Activated T-cell treated with anti-CD3 and anti-CD28 coated beads for 4 hours (primary cell): ENCODE data around the gene UCP2.
A peak's percentile ranks its signal among the peaks of the same experiment; 100 is the strongest.

Source experiments
- DNase-seq: peaks from one replicate; pipeline ENCODE4 v3.0.0-alpha.2; 2020

UCP2 gene, protein sequence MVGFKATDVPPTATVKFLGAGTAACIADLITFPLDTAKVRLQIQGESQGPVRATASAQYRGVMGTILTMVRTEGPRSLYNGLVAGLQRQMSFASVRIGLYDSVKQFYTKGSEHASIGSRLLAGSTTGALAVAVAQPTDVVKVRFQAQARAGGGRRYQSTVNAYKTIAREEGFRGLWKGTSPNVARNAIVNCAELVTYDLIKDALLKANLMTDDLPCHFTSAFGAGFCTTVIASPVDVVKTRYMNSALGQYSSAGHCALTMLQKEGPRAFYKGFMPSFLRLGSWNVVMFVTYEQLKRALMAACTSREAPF

DNA sequence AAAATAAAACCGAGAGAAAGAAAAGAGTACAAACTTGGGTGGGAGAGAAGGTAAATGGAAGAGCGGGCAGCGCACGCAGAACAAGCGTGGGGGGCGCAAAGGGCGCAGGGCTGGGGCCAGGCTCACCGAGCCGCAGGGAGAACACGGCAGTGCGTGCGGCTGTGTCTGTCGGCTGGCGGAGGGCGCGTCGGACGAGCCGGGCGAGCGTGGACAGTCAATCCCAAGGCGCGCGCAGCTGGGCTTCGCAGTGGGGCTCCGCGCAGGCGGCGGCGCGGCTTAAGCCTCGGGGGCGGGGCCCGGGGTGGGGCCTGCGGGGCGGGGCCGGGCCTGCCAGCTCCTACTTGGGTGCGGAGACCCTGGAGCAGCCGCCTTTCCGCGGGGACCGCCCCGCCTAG is at the start of gene UCP2:
Gene UCP2, minus strand, starts transcription at position 249 of the 395 bp plus-strand sequence. CDS start 4,465 bp downstream, outside the sequence.
- peak; percentile 74 for DNase-seq

DNA sequence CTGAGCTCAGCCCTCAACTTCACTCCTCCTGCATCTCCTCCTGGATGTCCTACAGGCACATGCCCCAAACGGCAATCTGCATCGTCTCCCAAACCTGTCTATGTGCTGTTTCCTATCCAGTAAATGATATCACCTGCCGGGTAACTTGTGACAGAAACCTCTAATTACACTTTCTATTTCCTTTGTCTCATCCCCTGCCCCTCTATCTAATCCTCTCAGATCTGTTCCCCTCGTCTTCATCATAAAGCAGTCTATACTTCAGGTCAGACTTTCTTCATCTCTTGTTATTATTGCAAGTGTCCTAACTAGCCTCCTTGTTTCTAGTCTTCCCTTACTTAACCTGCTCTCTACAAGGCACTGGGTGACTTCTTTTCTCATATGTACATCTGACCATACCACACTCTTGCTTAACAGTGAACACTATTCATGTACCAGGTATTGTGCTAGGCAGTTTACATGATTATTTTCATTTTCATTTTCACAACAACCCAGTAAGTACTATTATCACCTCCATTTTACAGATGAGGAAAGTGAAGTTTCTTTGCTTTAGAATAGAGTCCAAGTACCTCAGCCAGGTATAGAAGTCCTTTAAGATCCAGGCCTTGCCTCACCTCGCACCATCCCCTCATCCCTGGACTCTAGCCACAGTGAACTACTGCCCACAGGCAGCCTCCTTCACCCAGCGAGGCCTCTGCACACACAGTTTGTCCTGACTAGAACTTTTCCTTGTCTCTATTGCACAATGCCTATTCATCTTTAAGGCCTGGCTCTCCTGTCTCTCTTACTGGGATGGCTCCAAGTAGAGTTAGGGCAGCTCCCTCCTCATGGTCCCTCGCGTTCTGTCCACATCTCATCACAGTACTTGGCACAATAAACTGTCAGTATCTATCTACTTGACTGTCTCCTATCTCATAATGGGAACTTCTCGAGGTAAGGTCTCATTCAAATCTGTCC is 48.4 kb upstream of the UCP2 start:
- DNase-seq = no peak

DNA sequence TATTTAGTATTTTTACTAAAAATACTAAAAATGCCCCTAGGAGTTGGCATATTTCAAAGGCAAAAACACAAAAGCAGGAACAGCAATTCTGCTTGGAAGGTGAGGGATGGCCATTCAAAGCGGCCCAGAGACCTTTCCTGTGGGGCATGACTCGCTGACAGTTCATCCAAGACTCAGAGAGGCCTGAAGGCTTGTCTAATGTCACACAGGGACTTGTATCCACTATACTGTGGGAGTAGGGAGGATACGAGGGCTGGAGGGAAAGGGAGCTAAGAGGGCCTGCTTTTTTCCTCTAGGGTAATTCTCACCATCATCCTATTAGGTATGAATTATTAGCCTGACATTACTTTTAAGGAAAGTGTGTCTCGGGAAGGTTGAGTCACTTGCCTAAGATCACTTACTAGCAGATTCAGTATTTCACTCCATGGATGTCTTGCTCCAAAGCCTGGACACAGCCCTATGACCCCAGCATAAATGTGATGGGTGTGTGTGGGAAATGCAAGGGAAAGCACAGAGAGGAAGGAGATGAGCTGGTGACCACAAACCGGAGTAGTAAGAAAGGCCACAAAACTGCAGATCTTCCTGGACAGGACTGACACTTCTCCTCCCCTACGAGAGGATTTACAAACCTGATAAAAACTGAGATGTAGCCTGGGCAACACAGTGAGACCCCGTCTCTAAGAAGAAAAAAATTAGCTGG is 43.0 kb upstream of the UCP2 start:
- DNase-seq = no peak

DNA sequence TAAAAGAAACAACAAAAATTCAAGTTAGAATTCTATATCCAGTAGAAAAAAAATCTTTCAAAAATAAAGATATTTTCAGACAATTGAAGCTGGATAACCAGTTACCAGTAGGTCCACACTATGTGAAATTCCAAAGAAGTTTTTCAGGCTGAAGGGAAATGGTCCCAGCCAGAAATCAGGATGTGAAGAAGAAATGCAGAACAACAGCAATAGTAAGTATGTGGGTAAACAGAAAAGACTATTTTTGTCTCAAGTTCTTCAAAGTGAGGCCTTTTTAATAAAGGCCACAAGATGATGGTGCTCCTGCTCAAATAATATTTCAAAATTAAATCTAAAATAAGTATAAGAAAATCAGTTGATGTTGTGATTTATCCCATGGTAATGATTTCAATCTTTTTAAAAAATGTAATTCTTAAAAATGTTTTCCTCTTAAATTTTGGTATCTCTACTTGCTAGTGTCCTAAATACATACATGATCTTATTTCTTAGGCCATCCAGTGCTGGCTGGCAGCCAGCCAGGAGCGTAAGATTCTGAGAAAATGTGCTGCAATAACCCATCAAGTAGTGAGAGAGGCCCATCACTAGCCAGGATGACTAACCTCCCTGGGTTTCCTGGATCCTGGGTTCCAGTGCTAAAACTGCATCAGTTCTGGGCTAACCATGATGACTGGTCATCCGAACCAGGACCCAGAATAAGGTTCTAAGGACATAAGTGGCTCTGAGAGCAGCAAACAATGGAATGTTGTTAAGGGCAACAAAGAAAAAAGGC is 41.8 kb upstream of the UCP2 start:
- DNase-seq = no peak

DNA sequence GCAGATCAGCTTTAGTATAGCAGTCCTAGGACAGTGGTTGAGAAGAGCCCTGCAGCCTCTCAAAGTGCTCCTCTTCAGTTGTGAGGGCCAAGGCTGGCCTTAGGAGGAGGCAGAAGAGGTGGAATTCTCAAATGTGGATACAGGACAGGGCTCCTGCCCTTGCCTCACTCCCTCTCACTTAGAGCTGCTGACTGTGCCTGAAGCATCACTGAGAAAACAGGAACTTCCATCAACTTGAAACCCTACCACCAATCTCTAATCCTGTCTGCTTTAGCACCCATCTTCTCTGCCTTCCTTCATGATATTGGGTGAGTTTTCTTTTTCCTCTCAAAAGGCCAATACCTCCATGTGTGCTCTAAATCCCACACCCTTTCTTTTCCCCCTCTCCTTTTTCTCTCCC is 40.6 kb upstream of the UCP2 start:
- DNase-seq = no peak

DNA sequence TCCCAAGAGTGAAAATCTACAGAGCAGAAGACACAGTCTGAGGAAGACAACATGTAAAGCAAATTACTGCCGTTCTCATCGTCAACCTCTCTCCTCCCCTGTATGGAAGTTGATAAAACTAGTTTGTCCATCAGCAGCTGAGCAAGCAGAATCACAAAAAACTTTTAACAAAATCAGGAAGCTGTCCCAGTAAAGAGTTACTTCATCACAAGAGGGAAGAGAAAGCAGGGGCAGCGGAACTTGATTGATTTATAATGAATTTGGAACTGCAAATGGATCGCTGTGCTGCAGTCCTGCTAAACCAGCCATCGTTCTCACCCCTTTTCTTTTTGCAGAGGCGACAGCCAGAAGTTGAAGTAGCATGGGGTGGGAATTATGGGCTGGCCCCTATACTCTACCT is 39.9 kb upstream of the UCP2 start:
- no peak for DNase-seq

DNA sequence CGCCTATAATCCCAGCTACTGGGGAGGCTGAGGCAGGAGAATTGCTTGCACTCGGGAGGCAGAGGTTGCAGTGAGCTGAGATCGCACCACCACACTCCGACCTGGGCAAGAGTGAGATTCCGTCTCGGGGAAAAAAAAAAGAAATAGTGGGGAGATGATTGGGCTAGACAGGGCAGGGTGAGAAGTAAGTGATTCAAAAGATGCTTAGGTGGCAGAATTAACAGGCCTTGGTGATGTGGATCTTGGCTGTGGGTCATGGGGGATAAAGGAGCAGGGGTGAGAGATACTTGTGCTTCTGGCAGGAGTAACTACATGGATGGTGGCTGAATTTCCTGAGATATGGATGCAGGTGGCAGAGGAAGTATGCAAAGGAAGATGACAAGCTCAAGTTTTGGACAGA is 39.4 kb upstream of the UCP2 start:
- no peak for DNase-seq

DNA sequence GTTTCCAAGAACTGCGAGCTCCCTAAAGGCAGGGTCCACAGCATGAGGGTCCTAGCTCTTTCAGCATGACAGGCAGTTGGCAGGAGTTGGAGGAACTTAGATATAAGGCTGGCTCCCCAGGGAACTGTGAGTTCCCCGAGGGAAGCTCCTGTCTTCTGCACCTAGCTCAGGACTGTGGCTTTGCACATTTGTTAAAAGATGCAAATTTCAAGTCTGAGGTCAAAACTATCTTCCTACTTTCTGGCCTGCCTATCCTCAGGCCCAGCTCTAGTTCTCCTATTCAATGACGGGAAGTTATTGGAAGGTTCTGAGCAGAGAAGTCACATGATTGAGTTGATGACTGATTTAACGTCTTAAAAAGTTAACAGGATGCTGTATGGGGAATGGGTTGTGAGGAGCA is 37.9 kb upstream of the UCP2 start:
- no peak for DNase-seq

DNA sequence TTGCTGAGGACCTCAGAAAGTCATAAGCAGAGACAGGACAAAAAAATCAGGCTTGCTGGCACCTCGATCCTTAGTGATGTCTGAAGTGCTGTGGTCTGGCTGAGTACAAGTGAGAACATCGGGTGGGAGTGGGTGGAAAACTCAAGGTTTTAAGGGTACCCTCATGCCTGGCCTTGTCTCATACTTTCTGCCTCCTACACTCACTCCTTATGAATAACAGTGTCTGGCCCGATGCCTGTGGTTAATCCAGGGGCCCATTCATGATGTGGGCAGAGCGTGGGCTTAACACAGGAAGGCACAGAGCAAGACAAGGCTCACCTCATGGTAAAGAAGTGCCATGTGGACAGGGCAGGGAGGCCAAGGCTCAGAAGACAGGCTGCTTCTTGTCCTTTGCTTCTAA is 37.2 kb upstream of the UCP2 start:
- peak; percentile 24 for DNase-seq

DNA sequence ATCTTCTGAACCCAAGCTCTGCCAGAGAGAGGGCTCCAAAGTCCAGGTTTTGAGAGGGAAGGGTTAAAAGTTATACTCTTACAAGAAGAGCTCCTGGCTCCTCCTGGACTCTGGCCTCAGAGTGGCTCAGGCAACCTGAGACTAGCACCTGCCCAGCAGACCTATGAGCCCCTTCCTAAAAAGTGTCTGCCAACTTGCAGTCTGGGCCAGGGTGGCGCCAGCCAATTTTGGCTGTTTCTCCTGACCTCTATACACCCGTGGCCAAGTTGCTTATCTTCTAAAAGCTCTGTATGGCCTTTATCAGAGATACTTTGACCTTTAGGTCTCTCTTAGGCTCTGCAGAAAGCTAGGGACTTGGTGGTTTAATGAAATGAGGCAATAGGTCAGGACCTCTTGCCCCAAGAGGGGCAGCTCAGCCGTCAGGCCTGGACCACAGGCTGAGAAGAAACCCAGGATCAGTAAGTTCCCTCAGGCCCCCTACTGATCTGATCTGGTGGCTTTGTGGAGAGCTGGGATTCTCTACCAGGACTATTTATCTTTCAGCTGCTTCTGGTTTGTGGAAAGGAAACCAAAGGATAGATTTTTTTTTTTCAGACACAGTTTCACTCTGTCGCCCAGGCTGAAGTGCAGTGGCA is 36.6 kb upstream of the UCP2 start:
- DNase-seq = no peak

DNA sequence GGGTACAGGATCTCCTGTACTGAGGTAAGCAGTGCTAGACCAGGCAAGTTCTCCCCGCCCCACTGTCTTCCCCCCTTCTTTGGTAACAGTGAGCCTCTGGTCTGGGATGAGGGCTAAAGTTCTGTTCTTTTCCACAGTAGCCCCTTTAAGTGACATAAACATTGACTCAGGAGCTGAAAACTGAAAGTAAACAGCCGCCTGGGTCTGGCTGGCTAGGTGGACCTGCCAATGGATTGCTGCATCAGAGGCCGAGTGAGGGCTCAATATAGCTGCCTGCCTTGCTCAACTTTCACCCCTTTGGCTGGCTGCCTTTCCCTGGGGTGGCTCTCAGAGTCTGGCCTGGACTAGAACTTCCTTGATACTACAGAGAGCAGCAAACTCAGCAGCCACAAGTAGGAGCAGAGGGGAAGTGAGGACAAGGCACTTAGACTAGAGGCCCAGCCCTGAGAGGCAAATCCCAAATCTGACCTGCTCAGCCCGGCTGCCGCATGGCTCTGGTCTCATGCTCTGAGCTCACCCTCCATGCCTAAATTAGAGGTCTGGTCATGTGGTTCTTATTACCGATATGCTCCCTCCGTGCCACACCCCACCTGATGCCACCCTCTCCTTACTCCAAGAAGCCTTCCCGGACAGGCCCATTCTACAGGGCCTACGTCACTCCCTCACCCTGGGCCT is 35.8 kb upstream of the UCP2 start:
- DNase-seq = no peak

DNA sequence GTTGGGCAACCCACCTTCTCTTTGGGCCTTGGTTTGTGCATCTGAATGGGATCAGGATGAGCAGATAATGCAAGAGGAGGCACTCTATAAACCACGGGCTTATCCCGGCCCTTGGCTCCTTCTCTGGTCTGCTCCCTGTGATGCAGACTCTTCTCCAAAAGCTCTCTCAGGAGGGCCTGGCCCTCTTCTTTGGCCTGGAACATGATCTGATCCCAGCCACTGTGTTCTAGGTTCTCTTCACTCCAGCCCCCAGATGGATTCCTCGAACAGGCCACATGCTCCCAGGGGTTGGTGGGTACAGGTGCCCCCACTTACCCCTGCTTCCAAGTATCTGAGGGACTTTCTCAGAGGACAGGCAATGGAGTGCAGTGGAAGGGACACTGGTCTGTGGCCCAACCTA is 35.0 kb upstream of the UCP2 start:
- no peak for DNase-seq

DNA sequence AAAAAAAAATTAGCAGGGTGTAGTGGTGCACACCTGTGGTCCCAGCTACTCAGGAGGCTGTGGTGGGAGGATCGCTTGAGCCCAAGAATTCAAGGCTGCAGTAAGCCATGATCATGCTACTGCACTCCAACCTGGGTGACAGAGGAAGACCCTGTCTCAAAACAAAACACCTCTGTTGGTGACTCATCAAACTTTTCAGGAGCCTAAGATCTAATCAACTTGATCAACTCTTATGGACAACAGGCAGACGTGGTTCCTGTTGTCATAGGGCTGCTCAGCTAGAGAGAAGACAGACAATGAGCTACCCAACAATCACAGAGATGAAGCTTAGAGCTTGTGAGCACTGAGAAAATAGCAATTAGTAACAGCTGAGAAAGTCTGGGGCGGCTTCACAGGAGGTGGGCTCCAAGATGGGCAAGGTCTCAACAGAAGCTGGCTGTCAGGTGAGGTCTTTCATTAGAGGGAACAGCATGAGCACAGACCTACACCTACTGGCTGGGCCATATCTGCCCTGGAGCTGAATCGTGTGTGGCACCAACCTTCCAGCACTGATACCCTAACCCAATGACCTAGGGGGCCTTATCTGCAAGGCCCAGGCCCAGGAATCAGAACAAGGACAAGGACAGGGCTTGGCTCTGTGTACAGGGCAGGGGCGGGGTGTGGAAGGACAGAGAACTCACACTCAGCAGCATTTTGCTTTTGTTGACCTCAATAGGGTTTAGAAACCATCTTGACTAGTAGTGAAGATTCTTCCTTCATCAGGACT is 33.5 kb upstream of the UCP2 start:
- DNase-seq = no peak

DNA sequence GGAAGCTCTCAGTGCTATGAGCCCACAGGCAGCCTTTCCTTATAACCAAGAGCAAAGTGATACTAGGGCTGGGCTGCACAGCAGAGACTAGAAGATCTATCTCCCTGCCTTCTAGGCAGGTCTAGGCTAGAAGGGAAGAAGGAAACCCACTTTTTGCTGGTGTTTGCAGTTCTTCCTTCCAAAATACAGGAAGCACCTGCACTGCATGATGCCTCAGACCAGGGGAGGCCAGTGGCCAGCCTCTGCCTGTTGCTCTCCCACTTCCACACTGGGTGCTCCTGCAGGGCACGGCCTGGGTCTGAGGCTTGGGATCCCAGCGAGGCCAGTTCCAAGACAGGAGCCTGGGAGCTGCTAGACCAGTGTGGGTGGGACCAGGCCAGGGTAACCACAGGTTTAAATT is 32.2 kb upstream of the UCP2 start:
- DNase-seq = no peak

DNA sequence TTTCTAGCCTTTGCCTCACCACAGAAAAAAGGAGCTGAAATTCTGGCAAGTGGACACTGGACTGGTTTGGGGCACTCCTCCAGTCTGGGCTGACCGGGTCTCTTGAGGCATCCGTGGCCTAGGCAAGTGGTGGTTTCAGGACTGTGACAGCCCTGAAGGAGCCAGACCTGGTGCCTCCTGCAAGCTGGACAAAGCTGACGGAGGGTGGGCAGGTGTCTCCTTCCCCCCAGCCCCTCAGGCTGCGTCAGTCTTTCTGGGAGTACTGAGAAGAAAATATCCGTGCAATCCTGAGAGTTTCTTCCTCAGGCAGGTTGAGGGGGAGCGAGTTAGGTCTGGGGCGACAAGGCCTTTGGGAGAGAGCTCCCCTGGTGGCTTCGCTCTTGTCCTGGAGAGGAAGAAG is 30.5 kb upstream of the UCP2 start:
- no peak for DNase-seq

DNA sequence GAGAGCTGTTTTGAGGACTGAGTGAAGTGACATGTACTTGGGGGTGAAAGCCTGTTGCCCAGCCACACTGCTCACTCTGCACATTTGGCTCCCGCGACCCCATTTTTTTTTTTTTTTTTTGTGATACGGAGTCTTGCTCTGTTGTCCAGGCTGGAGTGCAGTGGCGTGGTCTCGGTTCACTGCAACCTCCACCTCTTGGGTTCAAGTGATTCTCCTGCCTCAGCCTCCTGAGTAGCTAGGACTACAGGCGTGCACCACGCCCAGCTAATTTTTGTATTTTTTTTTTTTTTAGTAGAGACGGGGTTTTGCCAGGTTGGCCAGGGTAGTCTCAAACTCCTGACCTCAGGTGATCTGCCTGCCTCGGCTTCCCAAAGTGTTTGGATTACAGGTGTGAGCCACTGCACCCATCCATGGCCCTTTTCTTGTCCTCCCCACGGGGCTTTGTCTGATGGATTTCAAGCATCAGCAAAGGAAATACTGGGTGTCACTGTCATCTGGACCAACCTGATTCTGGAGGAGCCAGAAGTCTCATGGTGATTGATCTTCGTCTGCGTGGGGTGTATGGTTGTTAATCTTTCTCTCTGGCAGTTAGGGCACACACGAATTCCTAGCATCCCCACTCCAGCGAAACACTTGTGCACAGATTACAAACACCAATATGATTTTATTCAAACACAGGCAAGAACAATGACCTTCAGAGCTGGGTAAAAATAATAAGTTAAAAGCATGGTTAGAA is 29.6 kb upstream of the UCP2 start:
- no peak for DNase-seq

DNA sequence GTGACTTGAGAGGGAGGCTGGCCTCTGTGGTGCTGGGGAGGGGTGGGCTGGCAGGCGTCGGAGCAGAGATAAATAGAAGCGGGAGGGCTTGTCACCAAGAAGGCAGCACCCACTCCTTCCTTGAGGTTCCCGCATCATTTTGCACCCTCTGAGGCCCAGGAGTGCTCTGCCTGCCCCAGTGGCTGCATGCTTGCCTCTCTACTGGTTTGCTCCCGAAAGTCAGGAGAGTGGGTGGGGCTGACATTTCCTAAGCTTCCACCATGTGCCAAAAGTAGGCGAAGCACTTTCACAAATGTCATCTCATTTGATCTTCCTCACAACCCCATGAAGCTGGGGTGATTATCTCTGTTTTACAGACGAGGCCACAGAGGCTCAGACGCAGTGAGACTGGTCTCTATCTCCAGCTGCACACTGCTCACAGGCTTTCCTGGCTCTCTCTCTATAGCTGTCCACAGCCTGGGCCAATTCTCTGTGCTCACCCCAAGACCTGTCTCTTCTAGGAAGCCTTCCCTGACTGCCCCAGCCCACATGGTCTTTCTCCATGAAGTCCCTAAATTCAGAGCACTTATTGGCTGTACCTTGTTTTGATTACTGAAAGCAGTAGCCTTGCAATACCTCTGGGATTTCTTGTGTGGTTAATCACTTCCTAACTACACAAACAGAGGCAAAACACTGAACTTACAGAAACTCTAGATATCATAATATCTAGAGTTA is 28.9 kb upstream of the UCP2 start:
- no peak for DNase-seq

DNA sequence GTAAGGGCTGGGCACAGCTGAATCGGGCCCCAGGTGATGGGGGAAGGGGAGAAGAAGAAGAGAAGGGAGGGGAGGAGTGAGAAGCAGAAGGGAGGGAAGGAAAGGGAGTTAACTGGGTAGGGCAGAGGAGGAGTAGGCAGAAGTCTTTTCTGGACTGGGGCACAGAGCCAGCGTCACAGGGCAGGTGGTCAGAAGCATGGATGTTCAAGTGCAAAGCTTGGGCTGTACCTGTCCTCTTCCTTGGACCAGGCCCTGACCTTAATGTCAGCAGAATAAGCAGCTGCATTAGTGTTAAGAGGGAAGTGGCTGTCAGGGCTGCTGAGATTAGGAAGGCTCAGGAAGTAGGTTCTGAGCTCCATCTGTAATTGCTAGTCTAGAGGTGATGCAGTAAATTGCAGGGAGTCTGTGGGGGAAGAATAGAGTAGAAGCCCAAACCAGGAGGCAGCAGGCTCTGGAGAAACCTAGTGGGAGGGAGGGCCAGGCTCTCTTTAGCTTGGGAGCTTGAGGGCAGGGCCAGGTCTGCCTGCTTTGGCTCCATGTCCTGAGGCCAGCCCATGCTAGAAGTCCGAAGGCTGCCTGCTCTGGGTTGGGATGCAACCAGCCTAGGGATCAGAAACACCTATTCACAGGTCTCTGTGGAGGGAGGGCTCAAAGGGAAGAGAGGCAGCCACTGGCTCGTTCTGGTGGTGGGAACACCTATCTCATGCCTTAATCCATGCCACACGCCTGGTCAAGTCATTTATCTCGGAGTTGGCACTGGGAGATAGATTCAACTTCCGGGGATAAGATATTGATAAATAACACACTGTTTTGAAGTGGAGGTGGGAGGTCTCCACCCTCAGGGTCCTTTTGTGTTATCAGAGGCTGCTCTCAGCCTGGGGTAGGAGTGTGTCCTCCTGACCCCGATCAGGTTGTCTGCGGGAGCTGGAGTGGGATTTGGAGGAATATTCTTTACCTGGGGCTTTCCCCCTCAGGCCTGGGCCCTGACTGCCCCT is 28.0 kb upstream of the UCP2 start:
- no peak for DNase-seq
